Neural cell (in vitro differentiated cells): ENCODE measurements around the gene PLA2G2F.

Experiments used
- POLR2AphosphoS5 ChIP-seq: IDR thresholded peaks from 2 replicates; pipeline ENCODE4 v1.6.1; 2012
- REST ChIP-seq: IDR thresholded peaks from 2 replicates; pipeline ENCODE4 v1.6.1; 2012; ENCODE audit warnings: borderline replicate concordance
- TF ChIP-seq, protein P1 (sequence below): fragments of 450-650 bp; IDR thresholded peaks from 2 replicates; pipeline ENCODE4 v1.5.1; 2014; ENCODE audit warnings: antibody characterized with exemption, mild to moderate bottlenecking, moderate library complexity; ENCODE audit not compliant: poor library complexity, severe bottlenecking

DNA sequence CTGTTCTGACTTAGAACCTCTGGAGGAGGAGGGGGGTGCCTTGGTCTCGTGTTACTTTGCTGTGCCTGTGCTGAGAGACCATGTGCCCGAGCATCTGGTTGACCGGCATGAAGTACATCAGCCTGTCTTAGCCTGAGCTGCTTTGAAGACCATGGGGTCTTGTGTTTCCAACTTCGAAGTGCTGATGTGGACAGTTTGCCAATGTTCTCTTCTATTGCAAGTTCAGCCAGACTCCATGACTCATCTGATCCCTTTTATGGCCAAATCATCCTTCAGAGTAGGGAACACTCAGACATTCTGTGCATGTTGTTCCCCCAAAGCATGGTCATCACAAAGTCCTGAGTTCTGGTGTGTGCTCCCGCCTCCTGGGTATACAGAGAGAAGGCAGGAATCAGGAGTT, 53.2 kb downstream of the PLA2G2F start:
- TF ChIP-seq, protein P1, sequence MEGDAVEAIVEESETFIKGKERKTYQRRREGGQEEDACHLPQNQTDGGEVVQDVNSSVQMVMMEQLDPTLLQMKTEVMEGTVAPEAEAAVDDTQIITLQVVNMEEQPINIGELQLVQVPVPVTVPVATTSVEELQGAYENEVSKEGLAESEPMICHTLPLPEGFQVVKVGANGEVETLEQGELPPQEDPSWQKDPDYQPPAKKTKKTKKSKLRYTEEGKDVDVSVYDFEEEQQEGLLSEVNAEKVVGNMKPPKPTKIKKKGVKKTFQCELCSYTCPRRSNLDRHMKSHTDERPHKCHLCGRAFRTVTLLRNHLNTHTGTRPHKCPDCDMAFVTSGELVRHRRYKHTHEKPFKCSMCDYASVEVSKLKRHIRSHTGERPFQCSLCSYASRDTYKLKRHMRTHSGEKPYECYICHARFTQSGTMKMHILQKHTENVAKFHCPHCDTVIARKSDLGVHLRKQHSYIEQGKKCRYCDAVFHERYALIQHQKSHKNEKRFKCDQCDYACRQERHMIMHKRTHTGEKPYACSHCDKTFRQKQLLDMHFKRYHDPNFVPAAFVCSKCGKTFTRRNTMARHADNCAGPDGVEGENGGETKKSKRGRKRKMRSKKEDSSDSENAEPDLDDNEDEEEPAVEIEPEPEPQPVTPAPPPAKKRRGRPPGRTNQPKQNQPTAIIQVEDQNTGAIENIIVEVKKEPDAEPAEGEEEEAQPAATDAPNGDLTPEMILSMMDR: no peak
- no peak for TF ChIP-seq REST
- TF ChIP-seq POLR2AphosphoS5: no peak
